ENCODE measurements around the gene DNAJC19. TPM values are rescaled to one million over a fixed set of nuclear protein-coding genes. Genes with fewer than 3 reads are reported as not detected.

Gene DNAJC19
- total and polyA plus RNA-seq, 2 experiments from 2014 or later, result 48.8 to 115 TPM

DNA sequence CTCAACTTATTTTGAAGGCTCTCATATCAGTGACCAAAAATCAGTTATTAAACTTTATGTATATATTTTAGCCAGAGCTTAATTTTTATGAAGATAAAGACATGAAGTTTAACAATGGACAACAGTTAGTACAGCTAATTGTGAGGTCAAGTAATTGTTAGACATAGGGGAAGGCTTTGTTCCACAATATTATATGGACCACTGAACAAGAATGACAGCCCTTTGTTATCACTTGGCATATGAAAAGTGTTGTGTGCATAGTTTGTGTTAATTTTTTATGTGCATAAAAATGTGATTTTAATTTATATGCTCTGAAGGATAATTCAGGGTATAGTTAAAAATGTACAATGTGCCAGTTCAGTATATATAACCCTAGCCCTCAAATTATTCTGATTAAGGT is 12.0 kb downstream of the DNAJC19 start:
- Histone ChIP-seq H3K36me3 (peaks cover 24% of the 10 kb centered on the region), H3K27ac (no peak overlapping the region)
- no peak for TF ChIP-seq CTCF (IDR thresholded peaks at IDR 0.05; ENCODE audit: low read depth, low read length)

GRCh38 chr3:180974286-180974685 is 15.2 kb downstream of the DNAJC19 start:
- Histone ChIP-seq H3K4me1 (ENCODE audit: low read depth) (no peaks in the 10 kb centered on the region), H3K27ac (no peak overlapping the region), H3K27me3 (no peaks in the 10 kb centered on the region), H3K4me3 (no peak overlapping the region), H3K36me3 (peaks cover 53% of the 10 kb centered on the region), H3K9me3 (ENCODE audit: low read depth) (no peaks in the 10 kb centered on the region)
- DNase-seq (ENCODE audit: low read depth in 1 of 2, low spot score in 1 of 2), result no peak
- no peak for TF ChIP-seq CTCF (IDR thresholded peaks at IDR 0.05; ENCODE audit: low read depth, low read length)

More for the DNA sequence above, 12.0 kb downstream of the DNAJC19 start:
- Histone ChIP-seq H3K4me1 (ENCODE audit: low read depth) (peaks cover 18% of the 10 kb centered on the region), H3K9me3 (ENCODE audit: low read depth) (no peaks in the 10 kb centered on the region), H3K4me3 (no peak overlapping the region), H3K27me3 (no peaks in the 10 kb centered on the region)
- DNase-seq (ENCODE audit: low read depth in 1 of 2, low spot score in 1 of 2), result no peak

DNA sequence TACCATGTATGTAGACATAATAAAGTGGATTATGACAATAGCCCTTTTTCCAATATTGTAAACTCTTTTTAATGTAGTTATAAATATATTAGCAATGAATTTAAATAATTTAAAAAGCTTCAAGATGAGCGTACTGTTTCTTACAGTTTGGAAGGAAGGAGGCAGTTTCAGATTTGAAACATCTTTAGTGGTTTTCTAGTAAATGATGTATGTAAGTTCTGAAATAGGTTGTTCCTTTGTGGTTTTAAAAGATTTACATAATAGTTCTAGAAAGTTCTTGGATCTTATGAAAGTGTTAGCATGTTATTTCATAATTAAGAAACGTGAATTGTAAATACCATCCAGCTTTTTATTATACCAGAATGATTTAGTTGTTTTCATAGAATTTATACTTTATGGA is 16.0 kb downstream of the DNAJC19 start:
- peaks cover 60% of the 10 kb centered on the region for H3K36me3 ChIP-seq
- no peaks in the 10 kb centered on the region for H3K27me3 ChIP-seq
- H3K27ac ChIP-seq, result no peak overlapping the region
- no peaks in the 10 kb centered on the region for H3K9me3 ChIP-seq (ENCODE audit: low read depth)
- H3K4me1 ChIP-seq (ENCODE audit: low read depth), result no peaks in the 10 kb centered on the region
- no peak for DNase-seq (ENCODE audit: low read depth in 1 of 2, low spot score in 1 of 2)
- TF ChIP-seq CTCF (IDR thresholded peaks at IDR 0.05; ENCODE audit: low read depth, low read length), result no peak
- no peak overlapping the region for H3K4me3 ChIP-seq

DNA sequence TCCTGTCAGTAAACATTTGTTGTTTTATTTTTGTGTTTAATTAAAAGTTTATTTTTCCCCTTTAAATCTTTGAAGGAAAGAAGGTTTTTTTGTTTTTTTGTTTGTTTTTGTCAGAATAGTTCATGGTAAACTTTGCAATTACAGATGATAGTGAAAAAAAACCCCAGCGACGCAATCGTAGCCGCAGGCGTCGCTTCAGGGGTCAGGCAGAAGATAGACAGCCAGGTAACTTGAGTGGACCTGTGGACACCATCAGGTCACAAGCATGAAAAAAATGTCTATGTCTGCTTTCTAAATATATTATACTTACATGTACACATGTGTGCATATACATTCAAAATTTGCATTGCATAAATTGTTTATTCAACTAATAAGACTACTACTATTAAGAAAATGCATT is 18.6 kb downstream of the DNAJC19 start:
- DNase-seq (ENCODE audit: low read depth in 1 of 2, low spot score in 1 of 2), result no peak
- no peak for TF ChIP-seq CTCF (IDR thresholded peaks at IDR 0.05; ENCODE audit: low read depth, low read length)
- no peak overlapping the region for H3K4me3 ChIP-seq
- no peaks in the 10 kb centered on the region for H3K4me1 ChIP-seq (ENCODE audit: low read depth)
- peaks cover 63% of the 10 kb centered on the region for H3K36me3 ChIP-seq
- H3K27me3 ChIP-seq, result no peaks in the 10 kb centered on the region
- no peaks in the 10 kb centered on the region for H3K9me3 ChIP-seq (ENCODE audit: low read depth)
- no peak overlapping the region for H3K27ac ChIP-seq

GRCh38 chr3:180962530-180962929 is 27.0 kb downstream of the DNAJC19 start:
- no peaks in the 10 kb centered on the region for H3K4me1 ChIP-seq (ENCODE audit: low read depth)
- peaks cover 81% of the 10 kb centered on the region for H3K36me3 ChIP-seq
- no peaks in the 10 kb centered on the region for H3K9me3 ChIP-seq (ENCODE audit: low read depth)
- no peaks in the 10 kb centered on the region for H3K27me3 ChIP-seq
- no peak for TF ChIP-seq CTCF (IDR thresholded peaks at IDR 0.05; ENCODE audit: low read depth, low read length)
- no peak overlapping the region for H3K4me3 ChIP-seq
- no peak overlapping the region for H3K27ac ChIP-seq
- no peak for DNase-seq (ENCODE audit: low read depth in 1 of 2, low spot score in 1 of 2)

DNA sequence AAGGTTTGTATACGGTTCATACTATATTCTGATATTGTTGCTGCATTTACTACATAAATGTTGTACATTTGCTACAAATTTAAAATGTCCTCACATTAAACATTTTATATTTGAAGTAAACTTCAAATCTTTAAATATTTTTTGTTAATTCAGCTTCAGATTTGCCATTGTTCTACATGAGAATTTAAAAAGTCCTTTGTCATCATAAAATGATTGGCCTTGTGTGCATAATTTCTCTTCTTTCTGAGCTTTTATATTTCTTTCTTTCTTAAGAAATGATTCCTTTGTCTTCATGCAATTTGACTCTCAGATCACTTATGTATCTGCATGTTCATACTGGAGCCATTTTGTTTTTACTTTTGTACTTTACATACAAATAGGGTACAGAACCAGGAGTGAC is 28.0 kb downstream of the DNAJC19 start:
- no peak for TF ChIP-seq CTCF (IDR thresholded peaks at IDR 0.05; ENCODE audit: low read depth, low read length)
- Histone ChIP-seq H3K27me3 (no peaks in the 10 kb centered on the region), H3K4me1 (ENCODE audit: low read depth) (no peaks in the 10 kb centered on the region), H3K36me3 (peaks cover 76% of the 10 kb centered on the region), H3K9me3 (ENCODE audit: low read depth) (no peaks in the 10 kb centered on the region), H3K27ac (no peak overlapping the region), H3K4me3 (no peak overlapping the region)
- no peak for DNase-seq (ENCODE audit: low read depth in 1 of 2, low spot score in 1 of 2)

Measured in cardiac muscle cell (in vitro differentiated cells and primary cell).